Panc1 (cell line): ENCODE data around the gene RARG. TPM values are rescaled to one million over a fixed set of nuclear protein-coding genes. Genes with fewer than 3 reads are reported as not detected.

Experiments
- ATAC-seq: fragments of 200-7000 bp; cut with Tn5 transposase; 2 replicates; pipeline ENCODE4 v1.9.1; 2020; ENCODE audit warnings: mild to moderate bottlenecking, moderate library complexity
- BruUV-seq: library from RNA; stranded (reverse); fragments of 400-500 nt; replicated peaks from 2 replicates; lab custom pipeline; 2021; lab: Mats Ljungman, UMichigan
- CTCF ChIA-PET: fragments of 300-600 bp; sonication (Branson Sonifier 250); formaldehyde crosslinking; loops from one replicate; lab custom pipeline; 2022; ENCODE audit warnings: antibody characterized with exemption; lab: Charles Lee
- POLR2A ChIA-PET: fragments of 300-600 bp; sonication (Branson Sonifier 250); formaldehyde crosslinking; loops from one replicate; lab custom pipeline; 2022; ENCODE audit warnings: antibody characterized with exemption; lab: Charles Lee
- DNase-seq: peaks from one replicate; pipeline ENCODE4 v3.0.0-alpha.2; 2010; ENCODE audit warnings: low read depth, low spot score
- H3K27ac ChIP-seq: 2 replicates; pipeline ENCODE4 v1.5.1; 2011; ENCODE audit warnings: mild to moderate bottlenecking, low read length, inconsistent platforms
- H3K27me3 ChIP-seq: fragments of 200-500 bp; sonication (Bioruptor generic); 2 replicates; pipeline ENCODE4 v1.6.0; 2014; ENCODE audit warnings: low read length, inconsistent platforms; ENCODE audit not compliant: control insufficient read depth, insufficient read depth
- H3K36me3 ChIP-seq: fragments of 200-500 bp; sonication (Bioruptor generic); 2 replicates; pipeline ENCODE4 v1.5.1; 2014; ENCODE audit warnings: inconsistent platforms, mild to moderate bottlenecking, low read length, moderate library complexity; ENCODE audit not compliant: control insufficient read depth, insufficient read depth
- H3K4me1 ChIP-seq: 2 replicates; pipeline ENCODE4 v1.5.1; 2011; ENCODE audit warnings: inconsistent platforms, mild to moderate bottlenecking, low read length, moderate library complexity; ENCODE audit not compliant: control insufficient read depth, insufficient read depth
- H3K4me3 ChIP-seq, 2 experiments: 2 replicates each; pipeline ENCODE4 v1.5.1; 2011 to 2012; ENCODE audit warnings: low read depth in 2 of 2, low read length in 2 of 2, mild to moderate bottlenecking in 2 of 2, inconsistent platforms in 1 of 2, moderate library complexity in 1 of 2
- H3K9me3 ChIP-seq: fragments of 200-500 bp; sonication (Bioruptor generic); 2 replicates; pipeline ENCODE4 v1.5.1; 2014; ENCODE audit warnings: low read depth, mild to moderate bottlenecking, inconsistent platforms, low read length, moderate library complexity; ENCODE audit not compliant: control insufficient read depth, insufficient read depth
- POLR2AphosphoS5 ChIP-seq: IDR thresholded peaks from 2 replicates; pipeline ENCODE4 v1.6.1; 2012; ENCODE audit warnings: mild to moderate bottlenecking, low read depth, low read length, moderate library complexity
- REST ChIP-seq, 2 experiments: IDR thresholded peaks; 2 replicates each; pipeline ENCODE4 v1.6.1; 2011 to 2012; ENCODE audit warnings: low read depth in 2 of 2, control low read depth in 1 of 2, low read length in 1 of 2, mild to moderate bottlenecking in 1 of 2, moderate library complexity in 1 of 2; ENCODE audit not compliant: insufficient read depth in 1 of 2
- SIN3A ChIP-seq: IDR thresholded peaks from 2 replicates; pipeline ENCODE4 v1.6.1; 2012; ENCODE audit warnings: low read depth, mild to moderate bottlenecking, low read length, moderate library complexity, borderline replicate concordance; ENCODE audit not compliant: insufficient read depth
- TCF7L2 ChIP-seq: IDR thresholded peaks from 2 replicates; pipeline ENCODE4 v1.6.1; 2011; ENCODE audit warnings: mild to moderate bottlenecking, low read depth, low read length, inconsistent platforms
- in situ Hi-C: cut with HindIII; loops from 2 replicates; pipeline ENCODE4 v1.10.0; 2016; ENCODE audit warnings: low sequenced_read_pairs, low pct_unique_long_range_greater_than_20kb
- intact Hi-C: fragments of 100-400 bp; cut with micrococcal nuclease; formaldehyde crosslinking; loops from one replicate; pipeline ENCODE4 v1.10.0; 2022; ENCODE audit not compliant: unreplicated experiment
- total RNA-seq: library from RNA; stranded (reverse); gene quantifications from one replicate; pipeline ENCODE4 v1.2.1, GENCODE V29; 2021; ENCODE audit not compliant: unreplicated experiment
- TF ChIP-seq, protein P1 (sequence below): fragments of 450-650 bp; IDR thresholded peaks from 2 replicates; pipeline ENCODE4 v1.5.1; 2017; ENCODE audit warnings: mild to moderate bottlenecking

RARG gene
- total RNA-seq, 1 experiment from 2014 or later, result 41.2 TPM

GRCh38 chr12:53279283-53279869 is 47.4 kb upstream of the RARG start:
- no peak overlapping the region for H3K27ac ChIP-seq
- intact Hi-C loops (no loop called here), in situ Hi-C loops (no loop called here)
- POLR2A ChIA-PET, result interaction anchor here (0.7 kb wide), 1 partner anchor 16 kb away, joined by 17 read pairs; the partner anchor contains the start of gene PFDN5
- H3K4me3 ChIP-seq, result no peak overlapping the region
- no peak for TF ChIP-seq POLR2AphosphoS5
- TF ChIP-seq TCF7L2, result no peak
- TF ChIP-seq REST (IDR thresholded peaks at IDR 0.05; ENCODE audit: insufficient read depth in 1 of 2, low read depth in 2 of 2, low read length in 1 of 2), result no peak
- no peak for TF ChIP-seq SIN3A
- TF ChIP-seq, protein P1, sequence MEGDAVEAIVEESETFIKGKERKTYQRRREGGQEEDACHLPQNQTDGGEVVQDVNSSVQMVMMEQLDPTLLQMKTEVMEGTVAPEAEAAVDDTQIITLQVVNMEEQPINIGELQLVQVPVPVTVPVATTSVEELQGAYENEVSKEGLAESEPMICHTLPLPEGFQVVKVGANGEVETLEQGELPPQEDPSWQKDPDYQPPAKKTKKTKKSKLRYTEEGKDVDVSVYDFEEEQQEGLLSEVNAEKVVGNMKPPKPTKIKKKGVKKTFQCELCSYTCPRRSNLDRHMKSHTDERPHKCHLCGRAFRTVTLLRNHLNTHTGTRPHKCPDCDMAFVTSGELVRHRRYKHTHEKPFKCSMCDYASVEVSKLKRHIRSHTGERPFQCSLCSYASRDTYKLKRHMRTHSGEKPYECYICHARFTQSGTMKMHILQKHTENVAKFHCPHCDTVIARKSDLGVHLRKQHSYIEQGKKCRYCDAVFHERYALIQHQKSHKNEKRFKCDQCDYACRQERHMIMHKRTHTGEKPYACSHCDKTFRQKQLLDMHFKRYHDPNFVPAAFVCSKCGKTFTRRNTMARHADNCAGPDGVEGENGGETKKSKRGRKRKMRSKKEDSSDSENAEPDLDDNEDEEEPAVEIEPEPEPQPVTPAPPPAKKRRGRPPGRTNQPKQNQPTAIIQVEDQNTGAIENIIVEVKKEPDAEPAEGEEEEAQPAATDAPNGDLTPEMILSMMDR, result no peak
- H3K4me1 ChIP-seq, result no peaks in the 10 kb centered on the region
- peaks cover 23% of the 10 kb centered on the region for H3K36me3 ChIP-seq
- H3K9me3 ChIP-seq, result no peaks in the 10 kb centered on the region
- ATAC-seq (no peak), DNase-seq (no peak)
- no peaks in the 10 kb centered on the region for H3K27me3 ChIP-seq
- CTCF ChIA-PET, result no interaction called here
- no TSS peak for BruUV-seq

- TF ChIP-seq SIN3A (no peak), TCF7L2 (no peak), REST (IDR thresholded peaks at IDR 0.05; ENCODE audit: insufficient read depth in 1 of 2, low read depth in 2 of 2, low read length in 1 of 2) (no peak), POLR2AphosphoS5 (no peak)
- TF ChIP-seq, protein P1, result no peak
- ChIA-PET POLR2A (interaction anchor here (0.6 kb wide), 1 partner anchor 11 kb away, joined by 4 read pairs; no protein-coding TSS in a partner anchor), CTCF (interaction anchor here (0.7 to 1.2 kb wide), 3 partner anchors 15 to 64 kb away, joined by 3 to 4 read pairs (median 3); no protein-coding TSS in a partner anchor)
- intact Hi-C loops (no loop called here), in situ Hi-C loops (no loop called here)
- ATAC-seq, result no peak
- Histone ChIP-seq H3K27me3 (no peaks in the 10 kb centered on the region), H3K4me3 (no peak overlapping the region), H3K4me1 (no peaks in the 10 kb centered on the region), H3K27ac (no peak overlapping the region), H3K9me3 (no peaks in the 10 kb centered on the region), H3K36me3 (peaks cover 13% of the 10 kb centered on the region)
- BruUV-seq, result no TSS peak
- no peak for DNase-seq
Observed at GRCh38 chr12:53277981-53278380, 46.0 kb upstream of the RARG start.
